Thymus (tissue), 11 donors: ENCODE results near the gene PRKCZ. TPM values are rescaled to one million over a fixed set of nuclear protein-coding genes. Genes with fewer than 3 reads are reported as not detected.

ENCODE experiments used
- DNase-seq, 9 donors: peaks; one replicate each; pipeline ENCODE4 v3.0.0-alpha.2; 2013; ENCODE audit warnings: low spot score in 9 of 9, low read depth in 6 of 9, missing footprints in 1 of 9
- H3K27ac ChIP-seq, 2 donors: one replicate each; pipeline ENCODE4 v1.5.1; 2013; ENCODE audit warnings: control low read depth in 1 of 2, low read depth in 1 of 2, low read length in 1 of 2, mild to moderate bottlenecking in 1 of 2, moderate library complexity in 1 of 2
- H3K27me3 ChIP-seq, 2 donors: one replicate each; pipeline ENCODE4 v1.5.1; 2013; ENCODE audit warnings: low read length in 1 of 2; ENCODE audit not compliant: control insufficient read depth in 2 of 2, insufficient read depth in 1 of 2
- H3K36me3 ChIP-seq, 2 donors: one replicate each; pipeline ENCODE4 v1.5.1; 2013; ENCODE audit warnings: low read length in 1 of 2, mild to moderate bottlenecking in 1 of 2, moderate library complexity in 1 of 2; ENCODE audit not compliant: control insufficient read depth in 2 of 2, insufficient read depth in 2 of 2
- H3K4me1 ChIP-seq, 2 donors: one replicate each; pipeline ENCODE4 v1.5.1; 2013; ENCODE audit warnings: low read length in 2 of 2; ENCODE audit not compliant: control insufficient read depth in 2 of 2, insufficient read depth in 2 of 2
- H3K4me3 ChIP-seq, 2 donors: one replicate each; pipeline ENCODE4 v1.5.1; 2013; ENCODE audit warnings: low read length in 2 of 2, control low read depth in 1 of 2, mild to moderate bottlenecking in 1 of 2
- H3K9me3 ChIP-seq, 2 donors: one replicate each; pipeline ENCODE4 v1.5.1; 2013; ENCODE audit warnings: low read length in 1 of 2, mild to moderate bottlenecking in 1 of 2; ENCODE audit not compliant: control insufficient read depth in 2 of 2, insufficient read depth in 1 of 2
- WGBS: extraction: QIAGEN DNeasy Blood & Tissue Kit; methylation state at CpG from one replicate; pipeline ENCODE4 v1.1.7; 2013; 5-methylcytosine and 5-hydroxymethylcytosine counted together
- polyA plus RNA-seq: library from polyadenylated mRNA; stranded (reverse); fragments of 200-250 nt; gene quantifications from one replicate; pipeline ENCODE4 v1.2.3, GENCODE V29; 2013
- total RNA-seq: library from RNA; stranded (reverse); fragments of 120-200 nt; gene quantifications from one replicate; pipeline ENCODE4 v1.2.4, GENCODE V29; 2013
- donor health status: healthy.

Gene PRKCZ
- total and polyA plus RNA-seq, 2 donors = 7.6 to 30.6 TPM

GRCh38 chr1:2099886-2100779 lies 49.9 kb downstream of the PRKCZ start:
- no peaks in the 10 kb centered on the region for H3K4me1 ChIP-seq
- DNase-seq = no peak
- no peak overlapping the region for H3K27ac ChIP-seq
- no peaks in the 10 kb centered on the region for H3K27me3 ChIP-seq
- 93% methylated on average over 22 of the region's 22 CpGs for WGBS
- peaks cover 0 to 25% of the 10 kb centered on the region in 2 donors for H3K9me3 ChIP-seq
- no peak overlapping the region for H3K4me3 ChIP-seq
- no peaks in the 10 kb centered on the region for H3K36me3 ChIP-seq

GRCh38 chr1:2100780-2101108 lies 50.5 kb downstream of the PRKCZ start:
- Histone ChIP-seq H3K9me3 (peaks cover 0 to 25% of the 10 kb centered on the region in 2 donors), H3K27ac (no peak overlapping the region), H3K4me3 (no peak overlapping the region), H3K36me3 (no peaks in the 10 kb centered on the region), H3K27me3 (no peaks in the 10 kb centered on the region), H3K4me1 (no peaks in the 10 kb centered on the region)
- DNase-seq = no peak
- 94% methylated on average over 4 of the region's 4 CpGs for WGBS

- no peak overlapping the region for H3K27ac ChIP-seq
- peaks cover 0 to 17% of the 10 kb centered on the region in 2 donors for H3K9me3 ChIP-seq
- DNase-seq = no peak
- no peaks in the 10 kb centered on the region for H3K27me3 ChIP-seq
- WGBS = 95% methylated on average over 16 of the region's 16 CpGs
- H3K36me3 ChIP-seq = no peaks in the 10 kb centered on the region
- H3K4me3 ChIP-seq = no peak overlapping the region
- H3K4me1 ChIP-seq = no peaks in the 10 kb centered on the region
Observed at GRCh38 chr1:2101531-2101930, 51.3 kb downstream of the PRKCZ start.

- H3K27me3 ChIP-seq = no peaks in the 10 kb centered on the region
- WGBS = 93% methylated on average over 8 of the region's 8 CpGs
- no peaks in the 10 kb centered on the region for H3K4me1 ChIP-seq
- no peak overlapping the region for H3K4me3 ChIP-seq
- no peak for DNase-seq
- H3K36me3 ChIP-seq = no peaks in the 10 kb centered on the region
- peaks cover 0 to 13% of the 10 kb centered on the region in 2 donors for H3K9me3 ChIP-seq
- H3K27ac ChIP-seq = no peak overlapping the region
Observed at GRCh38 chr1:2101946-2102345, 51.7 kb downstream of the PRKCZ start.

- 98% methylated on average over 12 of the region's 12 CpGs for WGBS
- DNase-seq = no peak
- no peak overlapping the region for H3K27ac ChIP-seq
Observed at GRCh38 chr1:2102753-2103152, 52.5 kb downstream of the PRKCZ start.

GRCh38 chr1:2103266-2103900 lies 53.2 kb downstream of the PRKCZ start:
- 96% methylated on average over 25 of the region's 25 CpGs for WGBS
- Histone ChIP-seq H3K27me3 (no peaks in the 10 kb centered on the region), H3K4me1 (no peaks in the 10 kb centered on the region), H3K36me3 (no peaks in the 10 kb centered on the region), H3K4me3 (no peak overlapping the region), H3K9me3 (peaks cover 0 to 1% of the 10 kb centered on the region in 2 donors), H3K27ac (no peak overlapping the region)
- DNase-seq = no peak

More at GRCh38 chr1:2102753-2103152, 52.5 kb downstream of the PRKCZ start:
- H3K4me1 ChIP-seq = no peaks in the 10 kb centered on the region
- no peak overlapping the region for H3K4me3 ChIP-seq
- H3K36me3 ChIP-seq = no peaks in the 10 kb centered on the region
- peaks cover 0 to 5% of the 10 kb centered on the region in 2 donors for H3K9me3 ChIP-seq
- H3K27me3 ChIP-seq = no peaks in the 10 kb centered on the region

GRCh38 chr1:2103901-2104590 lies 53.8 kb downstream of the PRKCZ start:
- no peak overlapping the region for H3K27ac ChIP-seq
- no peaks in the 10 kb centered on the region for H3K4me1 ChIP-seq
- H3K36me3 ChIP-seq = no peaks in the 10 kb centered on the region
- no peak overlapping the region for H3K4me3 ChIP-seq
- no peaks in the 10 kb centered on the region for H3K9me3 ChIP-seq
- 89% methylated on average over 22 of the region's 22 CpGs for whole genome bisulfite sequencing
- no peak for DNase-seq
- H3K27me3 ChIP-seq = no peaks in the 10 kb centered on the region

GRCh38 chr1:2104621-2105427 lies 54.6 kb downstream of the PRKCZ start:
- Histone ChIP-seq H3K9me3 (no peaks in the 10 kb centered on the region), H3K27me3 (no peaks in the 10 kb centered on the region), H3K4me1 (no peaks in the 10 kb centered on the region), H3K27ac (no peak overlapping the region), H3K4me3 (no peak overlapping the region), H3K36me3 (no peaks in the 10 kb centered on the region)
- WGBS = 90% methylated on average over 32 of the region's 32 CpGs
- no peak for DNase-seq
